ENCODE data around the gene IL27RA.

The IL27RA gene

DNA sequence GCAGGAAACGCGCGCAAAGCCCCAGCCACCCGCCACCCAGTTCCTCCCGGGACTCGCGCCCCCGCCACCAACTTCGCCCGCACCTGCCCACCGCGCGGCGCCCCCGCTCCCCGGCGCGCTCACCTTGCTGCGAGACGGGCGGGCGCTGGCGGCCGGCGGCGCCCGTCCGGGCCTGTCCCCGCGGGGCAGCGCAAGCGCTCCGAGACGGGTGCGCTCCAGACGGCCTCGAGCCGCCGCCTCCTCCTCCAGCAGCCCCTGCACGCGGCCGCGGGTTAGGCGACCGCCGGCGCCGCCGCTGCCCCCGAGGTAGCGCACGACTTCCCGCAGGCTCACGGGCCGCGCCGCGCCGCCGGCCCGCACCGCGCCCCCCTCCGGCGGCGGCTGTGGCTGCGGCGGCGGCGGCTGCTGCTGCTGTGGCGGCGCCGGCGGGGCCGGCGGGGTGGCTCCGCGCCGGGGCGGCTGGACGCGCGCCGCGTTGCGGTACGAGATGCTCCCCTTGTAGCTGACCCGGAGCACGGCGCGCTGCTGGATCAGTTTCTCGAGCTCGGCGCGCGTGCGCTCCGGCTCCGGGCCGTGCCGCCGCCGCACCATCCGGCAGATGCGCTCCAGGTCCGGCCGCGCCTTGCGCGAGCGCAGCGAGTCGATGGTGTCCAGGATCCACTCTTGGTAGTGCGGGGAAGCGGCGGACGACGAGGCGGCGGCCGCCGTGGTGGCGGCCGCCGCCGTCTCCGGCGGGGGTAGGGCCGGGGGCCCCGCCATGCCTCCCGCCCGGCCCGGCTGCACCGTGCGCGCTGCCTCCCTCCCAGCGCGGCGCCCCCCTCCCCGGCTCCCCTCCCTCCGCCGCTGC is 58.3 kb downstream of the IL27RA start:
- peak in 1 of 2 experiments; percentile 20 for DNase-seq

GRCh38 chr19:14090509-14091080 is 59.0 kb downstream of the IL27RA start, which contains the start of gene SAMD1:
TSS of gene SAMD1 (minus strand) at chr19:14090751.
- peak; percentile 69 to 79 for DNase-seq

- peak; percentile 69 to 79 for DNase-seq
These were observed 59.7 kb downstream of the IL27RA start for GRCh38 chr19:14091081-14091812.

- peak in 1 of 2 experiments; percentile 48 for DNase-seq
These were observed 60.4 kb downstream of the IL27RA start for GRCh38 chr19:14091813-14092462.

DNA sequence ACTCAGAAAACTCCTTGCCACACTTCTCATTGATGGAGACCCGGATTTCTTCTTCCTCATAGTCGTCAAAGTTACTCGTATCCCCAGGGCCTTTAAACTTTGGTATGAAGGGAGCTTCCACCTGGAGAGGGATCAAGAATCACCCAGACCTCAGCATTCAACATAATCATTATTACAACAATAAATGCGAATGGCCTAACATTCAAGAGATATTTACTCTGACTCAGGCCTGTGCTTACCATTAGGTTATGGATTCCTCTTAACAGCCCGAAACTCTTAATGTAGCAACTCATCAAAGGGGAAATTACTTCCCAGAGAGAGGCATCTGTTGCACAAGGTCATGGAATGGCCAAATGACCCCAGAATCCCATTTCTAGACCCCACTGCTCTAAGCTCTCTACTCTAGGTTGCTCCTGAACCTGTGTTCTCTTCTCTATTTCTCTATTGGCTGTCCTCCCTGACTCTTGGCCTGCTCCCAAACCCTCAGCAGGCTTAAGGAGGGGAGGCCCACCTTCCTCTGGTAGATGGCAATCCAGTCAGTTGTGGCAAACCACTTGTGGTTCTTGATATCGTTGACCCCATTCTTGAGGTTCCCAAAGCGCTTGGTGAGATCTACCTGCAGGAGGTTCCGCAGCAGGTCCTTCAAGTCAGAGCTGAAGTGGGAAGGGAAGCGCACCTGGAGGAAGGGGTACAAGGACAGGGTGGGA is 61.7 kb downstream of the IL27RA start:
- no peak for DNase-seq

GRCh38 chr19:14094854-14095253 is 63.3 kb downstream of the IL27RA start:
- DNase-seq, result no peak

DNA sequence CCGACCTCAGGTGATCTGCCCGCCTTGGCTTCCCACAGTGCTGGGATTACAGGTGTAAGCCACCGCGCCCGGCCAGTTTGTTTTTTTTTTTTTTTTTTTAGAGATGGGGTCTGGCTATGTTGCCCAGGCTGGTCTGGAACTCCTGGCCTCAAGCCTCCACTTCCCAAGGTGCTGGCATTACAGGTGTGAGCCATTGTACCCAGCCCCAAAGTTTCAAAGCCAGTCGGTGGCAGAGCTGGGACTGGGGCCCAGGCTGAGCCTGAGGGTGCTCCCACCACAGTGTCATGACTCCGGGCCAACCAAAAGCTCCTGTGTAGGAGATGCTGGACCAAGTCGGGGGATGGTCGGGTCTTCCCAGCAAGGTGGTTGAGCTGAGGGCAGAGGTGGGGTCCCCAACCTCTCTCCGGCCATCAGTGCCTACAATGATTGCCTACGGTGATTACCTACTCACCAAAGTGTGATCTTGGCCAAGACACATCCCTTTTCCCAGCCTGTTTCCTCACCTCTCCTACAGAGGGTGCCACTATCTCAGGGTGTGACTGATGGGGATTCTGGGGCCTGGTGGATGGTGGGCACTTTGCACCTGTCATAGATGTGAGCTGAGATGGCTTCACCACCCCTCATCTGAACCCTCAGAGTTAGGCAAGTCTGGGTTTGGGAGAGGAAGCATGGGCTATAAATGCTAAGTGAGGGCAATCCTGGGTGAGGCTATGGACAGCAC is 64.9 kb downstream of the IL27RA start:
- DNase-seq, result no peak

DNA sequence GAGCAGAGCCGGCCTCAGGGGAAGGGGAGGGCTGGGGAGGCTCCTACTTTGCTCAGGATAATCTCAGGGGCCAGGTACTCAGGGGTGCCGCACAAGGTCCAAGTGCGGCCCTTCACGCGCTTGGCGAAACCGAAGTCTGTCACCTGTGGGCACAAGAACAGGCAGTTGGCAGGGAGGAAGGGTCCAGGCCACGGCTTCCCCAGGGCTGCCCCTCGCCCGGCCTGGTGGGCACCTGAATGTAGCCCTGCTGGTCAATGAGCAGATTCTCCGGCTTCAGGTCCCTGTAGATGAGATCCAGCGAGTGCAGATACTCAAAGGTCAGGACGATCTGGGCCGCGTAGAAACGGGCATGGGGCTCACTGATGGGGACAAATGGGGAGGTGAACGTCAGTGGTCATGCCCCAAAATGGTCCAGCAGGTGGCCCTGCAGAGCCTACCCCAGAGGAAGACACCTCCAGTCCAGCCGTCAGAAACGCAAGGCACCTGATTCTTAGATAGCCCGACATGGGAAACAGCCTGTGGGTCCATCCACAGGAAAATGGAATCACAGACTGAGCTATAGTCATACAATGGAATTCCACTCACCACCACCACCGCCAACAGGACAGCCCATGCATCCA is 66.1 kb downstream of the IL27RA start:
- DNase-seq, result no peak

DNA sequence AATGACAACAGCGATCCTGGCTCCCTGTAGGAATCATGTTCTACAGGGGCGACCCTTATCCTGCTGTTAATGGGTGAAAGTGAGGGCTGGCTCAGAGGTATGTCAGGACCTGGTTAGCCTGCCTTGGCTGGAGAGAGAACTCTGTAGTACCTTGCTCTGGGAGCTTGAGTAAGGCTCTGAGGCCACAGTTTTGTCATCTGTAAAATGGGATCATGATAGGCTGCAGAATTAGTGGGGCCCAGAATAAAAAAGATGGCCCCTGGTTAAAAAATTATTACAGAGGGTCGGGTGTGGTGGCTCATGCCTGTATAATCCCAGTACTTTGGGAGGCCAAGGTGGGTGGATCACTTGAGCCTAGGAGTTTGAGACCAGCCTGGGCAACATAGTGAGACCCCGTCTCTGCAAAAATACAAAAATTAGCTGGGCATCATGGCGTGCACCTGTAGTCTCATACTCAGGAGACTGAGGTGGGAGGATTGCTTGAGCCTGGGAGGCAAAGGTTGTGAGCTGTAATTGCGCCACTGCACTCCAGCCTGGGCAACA is 69.5 kb downstream of the IL27RA start:
- DNase-seq, result no peak

GRCh38 chr19:14102102-14102696 is 70.6 kb downstream of the IL27RA start:
- DNase-seq, result no peak

GRCh38 chr19:14102756-14103155 is 71.2 kb downstream of the IL27RA start:
- DNase-seq, result no peak
